ENCODE data around the gene RAE1. TPM values are rescaled to one million over a fixed set of nuclear protein-coding genes. Genes with fewer than 3 reads are reported as not detected.
A peak's percentile ranks its signal among the peaks of the same experiment; 100 is the strongest.

Gene RAE1
- total RNA-seq, 1 donor from 2014 or later: 18.0 TPM

DNA sequence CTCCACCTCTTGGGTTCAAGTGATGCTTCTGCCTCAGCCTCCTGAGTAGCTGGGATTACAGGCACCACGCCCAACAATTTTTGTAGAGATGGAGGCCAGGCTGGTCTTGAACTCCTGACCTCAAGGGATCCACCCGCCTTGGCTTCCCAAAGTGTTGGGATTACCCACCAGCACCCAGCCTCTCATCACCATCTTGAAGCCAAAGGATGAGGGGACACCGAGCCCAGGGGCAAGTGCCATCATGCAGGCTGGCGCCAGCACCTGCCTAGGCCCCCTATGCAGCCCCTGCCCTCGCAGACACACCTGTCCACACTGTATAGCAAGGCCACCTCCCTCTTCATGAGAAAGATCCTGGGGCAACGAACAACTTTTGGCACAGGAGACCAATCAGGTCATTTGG is 34.9 kb downstream of the RAE1 start:
- DNase-seq (ENCODE audit: low spot score): peak; percentile 84

DNA sequence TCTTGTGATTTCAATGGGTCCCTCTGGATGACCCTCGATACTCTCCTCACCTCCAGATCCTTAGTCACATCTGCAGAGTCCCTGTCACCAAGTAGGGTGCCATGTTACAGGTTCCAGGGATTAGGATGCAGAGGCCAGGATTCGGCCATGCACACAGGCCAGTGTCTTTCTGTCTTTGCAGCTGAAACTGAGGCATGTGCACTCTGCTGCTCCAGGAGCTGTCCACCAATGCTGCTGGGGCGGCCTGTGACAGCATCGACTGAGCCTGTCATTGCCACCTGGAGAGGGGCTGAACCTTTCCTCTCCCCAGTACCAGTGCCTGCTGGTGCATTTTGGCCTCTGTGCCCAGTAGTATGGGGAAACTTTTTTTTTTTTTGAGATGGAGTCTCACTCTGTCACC is 35.7 kb downstream of the RAE1 start:
- DNase-seq (ENCODE audit: low spot score): no peak

DNA sequence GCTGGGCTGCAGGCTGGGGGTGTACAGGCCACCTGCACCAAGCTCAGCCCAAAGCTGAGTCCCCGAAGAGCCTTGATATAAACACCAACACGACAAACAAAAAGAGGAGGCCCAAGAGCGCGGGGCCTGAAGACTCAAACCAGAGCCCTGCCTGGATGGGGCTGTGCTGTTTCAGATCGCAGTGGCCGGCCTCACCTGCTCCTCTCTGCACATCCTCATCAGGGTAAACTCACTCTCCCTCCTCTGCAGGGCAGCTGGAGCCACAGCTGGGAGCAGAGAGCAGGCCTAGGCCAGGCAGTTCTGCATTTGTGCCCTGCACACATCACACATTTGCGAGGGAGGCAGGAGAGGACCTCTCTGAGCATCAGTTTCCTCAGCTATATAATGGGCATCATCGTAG is 36.4 kb downstream of the RAE1 start:
- no peak for DNase-seq (ENCODE audit: low spot score)

DNA sequence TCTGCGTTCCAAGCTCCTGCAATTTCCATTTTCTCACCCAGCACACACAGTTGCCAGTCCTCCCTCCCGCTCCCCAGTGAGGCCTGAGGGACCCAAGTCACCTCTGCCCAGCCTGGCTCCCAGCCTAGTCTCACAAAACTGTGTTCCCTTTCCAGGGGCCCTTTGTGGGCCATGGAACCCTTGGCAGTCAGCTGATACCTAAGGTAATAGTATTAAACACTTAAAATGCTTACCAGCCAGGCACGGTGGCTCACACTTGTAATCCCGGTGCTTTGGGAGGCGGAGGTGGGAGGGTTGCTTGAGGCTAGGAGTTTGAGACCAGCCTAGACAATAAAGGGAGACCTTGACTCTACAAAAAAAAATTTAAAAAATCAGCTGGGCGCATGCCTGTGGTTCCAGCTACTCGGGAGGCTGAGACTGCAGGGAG is 36.9 kb downstream of the RAE1 start:
- no peak for DNase-seq (ENCODE audit: low spot score)

DNA sequence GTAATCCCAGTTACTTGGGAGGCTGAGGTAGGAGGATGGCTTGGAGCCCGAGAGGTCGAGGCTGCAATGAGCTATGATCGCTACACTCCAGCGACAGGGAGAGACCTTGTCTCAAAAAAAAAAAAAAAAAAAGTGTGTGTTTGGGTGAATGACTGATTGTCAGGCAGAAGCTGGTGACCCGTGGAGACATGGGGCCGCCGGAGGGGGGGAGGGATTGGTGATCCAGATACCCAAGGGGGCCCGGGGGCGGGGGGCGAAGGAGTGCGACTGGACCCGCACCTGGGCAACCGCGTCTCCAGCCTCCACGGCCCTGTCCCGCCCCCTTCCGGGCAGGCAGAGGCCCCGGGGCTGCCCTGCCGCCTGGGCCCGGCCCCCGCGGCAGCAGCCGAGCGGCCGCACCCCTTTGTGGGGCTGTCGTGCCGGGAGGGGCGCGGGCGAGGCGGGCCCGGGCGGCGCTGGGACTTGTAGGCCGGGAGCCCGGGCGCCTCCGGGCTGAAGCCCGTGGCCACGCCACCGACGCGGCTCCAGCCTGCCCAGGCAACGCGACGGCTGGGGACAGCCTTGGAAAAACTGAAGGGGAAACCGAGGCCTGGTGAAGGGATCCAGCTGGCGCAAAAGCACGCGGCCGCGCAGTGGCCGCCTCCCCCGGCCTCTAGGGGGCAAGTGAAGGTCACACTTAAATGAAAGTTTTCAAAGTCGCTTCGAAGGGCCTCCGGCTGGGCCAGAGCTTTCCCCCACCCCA is 38.1 kb downstream of the RAE1 start:
- no peak for DNase-seq (ENCODE audit: low spot score)

DNA sequence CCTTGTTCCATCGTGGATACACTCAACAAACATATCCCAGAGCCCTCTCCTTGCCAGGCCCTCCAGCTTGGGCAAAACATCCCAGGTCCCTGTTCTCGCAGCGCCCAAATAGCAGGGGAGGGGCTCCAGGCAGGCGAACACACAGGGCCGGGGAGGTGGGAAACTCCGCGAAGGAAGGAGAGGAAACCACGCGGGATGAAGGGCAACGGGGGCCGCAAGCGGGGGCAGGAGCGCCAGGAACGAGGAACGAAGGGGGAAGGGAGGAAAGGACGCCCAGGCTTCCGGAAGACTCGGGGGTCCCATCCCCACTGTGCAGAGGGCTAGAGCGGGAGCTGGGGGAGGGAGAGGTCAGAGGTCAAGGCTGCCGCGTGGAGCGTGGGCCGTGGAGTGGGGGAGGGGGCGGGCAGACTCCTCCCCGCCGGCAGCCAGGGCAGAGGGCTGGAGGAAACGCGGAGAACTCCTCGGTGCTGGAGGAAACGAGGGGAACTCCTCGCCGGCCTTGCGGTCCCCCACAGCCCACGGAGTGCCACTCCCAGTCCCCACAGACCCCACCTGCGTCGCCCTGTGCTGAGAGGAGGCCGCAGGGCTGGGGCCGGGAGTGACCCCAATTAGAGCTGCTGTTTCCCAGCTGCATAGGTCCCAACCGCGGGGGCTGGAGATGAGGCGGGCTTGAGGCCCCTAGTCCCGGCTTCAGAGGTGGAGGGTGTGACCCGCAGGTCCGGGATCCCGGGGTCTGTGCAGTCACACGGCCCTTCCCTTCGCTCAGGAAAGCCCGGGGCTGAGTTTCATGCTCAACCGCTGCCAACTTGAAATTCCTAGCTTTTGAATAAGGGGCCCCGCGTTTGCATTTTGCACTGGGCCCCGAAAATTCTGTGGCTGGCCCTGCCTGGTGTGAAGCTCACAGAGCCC is 38.9 kb downstream of the RAE1 start:
- no peak for DNase-seq (ENCODE audit: low spot score)

DNA sequence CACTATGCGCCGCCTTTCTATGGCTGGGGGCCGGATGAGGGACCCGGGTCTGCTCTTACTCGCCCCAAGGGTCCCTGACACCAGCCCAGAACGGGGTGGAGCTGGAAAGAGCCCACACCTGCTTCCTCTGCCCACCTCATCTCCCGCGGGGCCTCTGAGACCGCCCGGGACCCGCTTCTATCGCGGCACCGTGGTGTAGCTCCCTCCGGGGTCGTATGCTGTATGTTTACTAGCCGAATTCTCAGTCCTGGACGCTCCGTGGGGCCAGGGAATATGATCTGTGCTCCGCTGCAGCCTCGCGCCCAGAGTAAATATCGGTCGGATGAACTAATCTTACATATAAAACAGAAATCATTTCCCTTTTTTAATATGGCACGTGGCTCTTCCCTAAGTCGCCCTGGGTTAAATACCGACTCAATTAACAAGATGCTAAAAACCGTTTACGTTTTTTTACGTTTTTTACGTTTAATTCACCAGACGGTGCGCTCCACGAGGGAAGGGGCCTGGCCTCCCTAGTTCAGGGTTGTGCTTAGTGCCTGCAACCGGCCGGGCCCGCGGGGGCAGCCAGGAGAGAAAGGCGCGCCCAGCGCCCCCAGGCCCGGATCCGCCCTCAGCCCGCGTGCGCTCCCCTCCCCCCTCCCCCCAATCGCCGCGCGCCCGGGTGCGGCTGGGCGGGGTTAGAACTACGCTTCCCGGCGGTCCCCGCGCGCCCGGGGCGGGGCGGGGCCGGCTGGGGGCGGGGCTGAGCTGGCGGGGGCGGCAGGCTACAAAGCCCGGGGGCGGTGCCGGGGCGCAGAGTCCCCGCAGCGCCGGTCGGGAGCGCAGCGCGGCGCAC is 39.8 kb downstream of the RAE1 start, which contains the start of gene RBM38:
Gene RBM38 (plus strand): TSS at position 793 of the 835 bp plus-strand sequence. CDS start 186 bp downstream, outside the sequence.
- no peak for DNase-seq (ENCODE audit: low spot score)

DNA sequence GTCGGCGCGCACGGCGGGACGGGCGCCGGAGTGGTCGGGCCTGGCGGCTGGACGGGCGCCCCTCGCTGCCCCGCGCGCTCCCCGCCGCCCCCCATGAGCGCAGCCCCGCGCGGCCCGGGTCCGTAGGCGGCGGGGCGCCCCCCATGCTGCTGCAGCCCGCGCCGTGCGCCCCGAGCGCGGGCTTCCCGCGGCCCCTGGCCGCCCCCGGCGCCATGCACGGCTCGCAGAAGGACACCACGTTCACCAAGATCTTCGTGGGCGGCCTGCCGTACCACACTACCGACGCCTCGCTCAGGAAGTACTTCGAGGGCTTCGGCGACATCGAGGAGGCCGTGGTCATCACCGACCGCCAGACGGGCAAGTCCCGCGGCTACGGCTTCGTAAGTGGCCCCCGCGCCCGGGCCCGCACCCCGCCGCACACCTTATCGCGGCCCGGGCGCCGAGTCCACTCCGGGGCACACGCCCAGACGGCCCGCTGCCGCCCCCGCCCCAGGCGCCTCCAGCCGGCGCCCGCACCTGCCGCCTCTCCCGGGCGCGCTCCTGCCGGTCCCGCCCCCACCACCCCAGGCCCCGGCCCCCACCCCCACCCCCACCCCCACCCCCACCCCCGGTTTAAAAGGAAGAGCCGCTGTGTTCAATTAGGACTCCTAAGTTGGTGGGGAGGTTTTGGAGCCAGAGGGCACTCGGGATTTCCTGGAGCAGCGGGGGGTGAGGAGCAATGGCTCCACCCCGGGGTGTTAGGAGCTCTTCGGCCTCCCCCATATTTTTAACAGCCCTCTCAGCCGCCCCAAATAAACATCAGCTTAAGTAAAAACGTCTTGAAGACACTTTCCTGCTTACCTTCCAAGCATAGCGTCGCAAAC is 40.6 kb downstream of the RAE1 start:
- DNase-seq (ENCODE audit: low spot score): no peak

DNA sequence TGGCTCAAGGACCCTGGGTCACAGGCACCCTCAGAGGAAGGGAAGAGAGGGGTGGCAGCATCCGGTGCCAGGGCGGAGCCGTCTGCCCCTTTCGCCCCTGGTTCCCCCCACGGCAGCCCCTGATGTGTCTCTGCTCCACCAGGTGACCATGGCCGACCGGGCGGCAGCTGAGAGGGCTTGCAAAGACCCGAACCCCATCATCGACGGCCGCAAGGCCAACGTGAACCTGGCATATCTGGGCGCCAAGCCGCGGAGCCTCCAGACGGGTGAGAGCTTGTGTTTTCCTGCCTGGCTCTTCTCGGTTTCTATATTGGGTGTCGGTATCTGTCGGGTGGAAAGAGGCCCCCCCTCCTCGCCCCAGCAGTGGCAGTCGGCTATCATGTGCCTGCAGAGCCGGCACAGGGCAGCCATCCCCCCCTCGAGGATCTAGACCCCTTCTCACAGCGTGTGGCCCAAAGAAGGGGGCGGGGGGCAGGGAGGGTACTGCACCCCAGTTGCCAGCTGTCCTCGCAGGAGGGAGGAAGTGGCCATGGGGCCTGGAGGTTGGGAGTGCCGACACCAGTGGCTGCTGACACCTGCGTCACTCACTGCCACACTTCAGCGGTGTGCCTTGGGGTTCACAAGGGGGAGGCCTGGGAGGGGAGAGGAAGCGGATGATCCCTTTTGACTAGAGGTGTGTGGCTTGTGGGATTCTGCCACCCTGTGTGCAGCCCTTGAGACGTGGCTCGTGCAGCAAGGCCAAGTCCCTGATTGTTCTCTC is 41.6 kb downstream of the RAE1 start:
- no peak for DNase-seq (ENCODE audit: low spot score)

DNA sequence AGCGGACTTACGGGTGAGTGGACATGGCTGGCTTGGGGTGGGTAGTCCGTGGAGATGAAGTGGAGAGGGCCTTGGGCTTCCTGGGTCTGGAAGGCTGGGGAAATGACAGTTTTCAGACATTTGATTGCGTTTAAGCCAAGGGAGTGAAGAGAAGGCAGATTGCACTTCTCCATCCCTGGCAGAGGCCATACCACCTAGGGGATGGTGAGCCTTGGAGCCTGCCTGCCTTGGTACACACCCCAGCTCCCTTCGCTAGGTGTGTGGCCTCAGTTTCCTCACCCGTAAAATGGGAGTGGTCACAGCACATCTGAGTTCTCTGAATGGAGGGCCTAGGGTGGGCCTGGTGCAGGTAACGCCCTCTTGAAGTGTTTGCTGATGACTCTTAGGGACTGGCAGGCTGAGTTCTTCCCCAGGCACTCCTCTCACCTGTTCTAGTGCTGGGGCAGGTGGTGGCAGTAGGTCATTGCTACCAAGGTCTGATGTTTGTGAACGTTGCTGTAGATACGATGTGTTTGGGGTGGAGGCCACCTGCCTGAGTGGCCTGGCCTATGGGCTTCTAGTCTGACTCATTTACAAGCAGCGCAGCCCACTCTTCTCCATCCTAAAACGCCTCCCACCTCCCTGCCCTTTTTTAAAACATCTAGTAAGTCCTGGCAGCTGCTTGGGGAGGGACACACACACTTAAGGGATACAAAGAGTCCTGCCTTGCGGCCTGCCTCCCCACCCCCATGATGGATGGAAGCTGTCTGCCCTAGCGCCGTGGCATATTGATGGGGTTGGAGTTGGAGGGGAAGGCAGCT is 42.5 kb downstream of the RAE1 start:
- no peak for DNase-seq (ENCODE audit: low spot score)

DNA sequence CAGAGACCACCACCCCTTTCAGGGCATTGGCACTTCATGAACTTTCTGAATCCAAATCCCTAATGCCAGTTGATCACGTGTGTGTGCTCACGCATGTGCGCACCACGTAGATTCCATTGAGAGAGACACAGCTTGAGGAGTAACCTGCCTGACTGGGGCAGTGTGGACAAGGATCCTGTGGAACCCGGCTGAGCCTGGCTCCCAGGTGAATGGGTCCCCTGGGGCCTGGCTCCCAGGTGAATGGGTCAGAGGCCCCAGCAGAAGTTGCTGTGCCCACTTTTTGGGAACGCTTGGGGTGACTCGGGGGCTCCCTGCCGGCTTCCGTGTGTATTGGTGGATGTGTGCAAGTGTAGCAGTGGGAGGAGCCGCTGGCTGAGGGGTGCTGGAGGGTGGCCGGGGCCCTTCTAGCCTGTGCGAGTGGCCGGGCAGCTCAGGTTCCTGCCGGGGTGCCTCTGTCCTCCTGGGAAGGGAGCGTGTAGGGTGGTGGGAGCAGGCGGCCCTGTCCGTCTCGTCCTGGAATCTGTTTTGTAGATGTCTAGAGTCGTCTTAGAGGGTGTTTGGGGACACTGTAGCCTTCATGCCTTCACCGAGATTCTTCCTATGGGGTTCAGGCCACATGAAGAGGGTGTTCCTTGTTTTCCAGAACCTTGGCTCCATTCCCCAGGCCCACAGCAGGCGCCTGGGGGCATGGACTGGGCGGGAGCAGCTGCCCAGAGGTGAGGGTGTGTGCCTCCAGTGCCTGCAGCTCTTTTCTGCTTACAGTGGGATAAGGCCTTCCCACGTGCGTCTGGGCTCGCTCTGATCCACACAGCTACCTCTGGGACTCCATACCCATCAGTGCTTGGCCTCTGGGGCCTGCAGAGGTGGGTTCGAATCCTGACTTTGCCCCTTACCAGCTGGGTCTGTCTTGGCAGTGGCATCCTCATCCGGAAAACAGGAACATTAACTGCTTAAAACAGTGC is 43.3 kb downstream of the RAE1 start:
- no peak for DNase-seq (ENCODE audit: low spot score)

DNA sequence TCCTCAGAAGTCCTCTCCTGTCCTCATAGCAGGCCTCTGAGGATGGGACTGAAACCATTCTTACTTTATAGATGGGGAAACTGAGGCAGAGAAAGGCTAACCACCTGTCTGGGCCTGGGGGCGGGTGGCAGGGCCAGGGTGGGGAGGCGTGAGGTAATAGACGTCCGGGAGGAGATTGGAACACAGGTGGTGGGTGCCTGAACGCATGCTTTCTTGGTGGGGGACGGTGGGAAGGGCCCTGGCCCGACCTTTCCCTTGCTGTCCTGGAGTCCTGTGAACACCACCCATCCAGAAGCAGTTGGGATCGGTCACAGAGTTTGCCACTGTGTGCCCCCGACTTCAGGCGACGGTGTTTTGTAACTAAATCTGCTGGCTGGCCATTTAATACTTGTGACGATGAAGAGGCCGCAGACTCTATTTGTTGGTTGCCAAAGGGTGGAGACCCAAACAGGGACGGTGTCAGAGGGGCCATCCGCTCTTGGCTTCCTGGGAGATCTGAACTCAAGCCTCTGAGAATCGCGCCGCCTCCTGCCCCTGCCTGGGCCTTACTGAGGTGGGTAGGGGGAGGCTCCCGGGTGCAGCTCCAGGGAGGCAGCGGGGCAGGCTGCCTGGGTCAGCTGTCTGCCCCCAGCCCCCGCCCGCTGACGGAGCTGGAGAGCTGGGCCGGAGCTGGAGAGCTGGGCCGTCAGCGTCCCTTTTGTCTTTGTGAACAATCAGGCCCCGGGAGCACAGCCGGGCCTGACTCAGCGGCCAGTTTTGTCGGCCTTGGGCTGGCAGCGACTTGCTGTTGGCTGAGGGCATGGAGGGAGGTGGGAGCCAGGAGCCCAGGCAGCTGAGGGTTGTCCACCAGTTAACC is 44.3 kb downstream of the RAE1 start:
- no peak for DNase-seq (ENCODE audit: low spot score)

DNA sequence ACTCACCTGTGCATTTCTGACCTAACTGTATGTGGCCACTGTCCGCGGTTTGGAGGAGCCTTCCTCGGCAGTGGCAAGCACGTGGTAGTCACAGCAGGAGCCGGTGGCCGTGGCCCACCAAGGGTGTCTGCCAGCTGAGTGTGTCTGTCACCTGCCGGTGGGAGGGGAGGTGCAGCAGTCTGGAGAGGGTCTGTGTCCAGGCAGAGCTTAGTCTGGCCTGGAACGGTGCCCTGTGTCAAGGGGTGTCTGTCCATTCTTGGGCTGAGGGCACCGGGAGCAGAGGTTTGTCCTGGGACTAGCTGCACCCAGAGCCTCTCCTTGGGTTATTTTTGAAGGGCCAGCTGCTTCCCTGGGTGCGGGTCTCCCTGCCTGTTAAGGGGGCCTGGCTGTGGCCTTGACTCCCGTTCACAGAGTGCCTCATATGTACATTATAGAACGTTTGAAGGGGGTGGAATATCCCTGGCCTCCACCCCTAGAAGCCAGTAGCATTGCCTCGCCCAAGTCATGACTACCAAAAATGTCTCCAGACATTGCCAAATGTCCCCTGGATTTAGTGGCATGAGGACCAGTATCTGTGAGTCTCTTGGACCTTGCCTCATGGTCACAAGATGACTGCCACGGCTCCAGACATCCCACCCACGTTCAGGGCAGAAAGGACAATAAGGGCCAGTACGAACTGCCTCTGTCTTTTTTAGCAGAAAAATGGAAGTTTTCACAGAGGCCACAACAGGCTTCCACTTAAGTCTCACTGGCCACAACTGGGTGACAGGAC is 45.3 kb downstream of the RAE1 start:
- no peak for DNase-seq (ENCODE audit: low spot score)

DNA sequence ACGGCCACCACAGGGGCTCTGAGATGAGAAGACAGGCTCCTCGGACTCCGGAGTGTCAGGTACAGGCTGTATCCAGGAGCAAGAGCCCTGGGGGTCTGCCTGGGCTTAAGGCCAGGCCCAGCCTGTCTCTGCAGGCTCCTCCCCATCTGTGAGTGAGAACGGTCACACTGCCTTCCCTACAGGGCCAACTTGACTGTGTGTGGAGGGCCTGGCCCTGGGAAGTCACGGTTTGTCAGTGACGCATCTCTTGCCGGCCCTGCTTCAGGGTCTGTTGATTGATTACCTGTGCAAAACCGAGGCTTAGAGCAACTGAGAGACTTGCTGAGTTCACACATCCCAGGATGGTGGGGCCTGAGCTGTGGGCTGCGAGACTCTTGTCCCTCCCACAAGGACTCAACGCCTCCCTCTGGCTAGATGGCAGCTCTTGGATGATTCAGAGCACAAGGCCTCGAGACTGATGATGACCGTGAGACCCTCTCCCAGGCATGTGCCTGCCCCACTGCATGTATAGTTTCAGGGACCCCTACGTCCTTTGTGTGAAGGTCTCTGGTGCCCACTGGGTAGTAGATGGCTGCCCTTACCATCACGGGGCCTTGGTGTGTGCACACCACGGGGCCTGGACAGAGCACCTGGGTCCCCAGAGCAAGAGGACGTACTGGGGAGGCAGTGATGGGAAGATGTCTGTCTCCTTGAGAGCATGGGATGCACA is 46.1 kb downstream of the RAE1 start:
- no peak for DNase-seq (ENCODE audit: low spot score)

DNA sequence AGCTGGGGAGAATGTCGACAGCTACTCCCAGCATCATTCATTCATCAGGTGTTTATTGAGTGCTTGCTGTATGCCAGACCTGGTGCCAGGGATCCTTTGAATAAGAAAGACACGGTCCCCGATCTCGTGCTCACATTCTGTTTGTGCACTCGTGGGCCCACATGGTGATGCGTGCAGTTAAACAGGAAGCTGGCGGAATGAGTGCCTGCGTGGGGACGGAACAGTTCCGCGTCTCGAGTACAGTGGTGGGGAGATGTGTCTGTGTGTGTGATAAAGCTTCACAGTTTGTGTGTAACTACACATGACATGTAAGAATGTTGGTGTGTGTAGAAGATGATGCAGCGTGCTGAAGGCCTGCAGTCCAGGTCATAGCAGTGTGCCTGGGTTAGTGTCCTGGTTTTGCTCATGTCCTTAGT is 46.6 kb downstream of the RAE1 start:
- no peak for DNase-seq (ENCODE audit: low spot score)

Measured in mesenteric fat pad (tissue), 1 donor.